ENCODE measurements around the gene ZFHX2. TPM values are rescaled to one million over a fixed set of nuclear protein-coding genes. Genes with fewer than 3 reads are reported as not detected.
"Not testable (repeated sequence)": the region's sequence is repeated elsewhere in the genome, so short reads cannot be mapped to it uniquely, and the experiment has no call there.

ZFHX2 gene
- total RNA-seq, 8 experiments from 2014 or later = 2.3 to 7.9 (median 4.7) TPM

GRCh38 chr14:23544511-23545447 lies 6.8 kb downstream of the ZFHX2 start:
- Histone ChIP-seq H3K4me1 (replicated peaks in 1 of 2) (peaks cover 56 to 58% of the 10 kb centered on the region in 2 donors), H3K4me3 (no peak overlapping the region), H3K27ac (peak overlapping the region; percentile 21 to 67)
- ATAC-seq (replicated peaks in 6 of 8) = peak; percentile 20 to 75 (median 58)
- in situ Hi-C loops (cut with MboI; ENCODE audit: low pct_unique_long_range_greater_than_20kb in 2 of 9, low sequenced_read_pairs in 9 of 9, unreplicated experiment in 9 of 9) = no loop called here
- WGBS, 10 experiments = 7 to 63% (median 39%) methylated on average over 3 to 13 of the region's 25 CpGs; no CpG with 5 or more reads in 1 of the 10 experiments

DNA sequence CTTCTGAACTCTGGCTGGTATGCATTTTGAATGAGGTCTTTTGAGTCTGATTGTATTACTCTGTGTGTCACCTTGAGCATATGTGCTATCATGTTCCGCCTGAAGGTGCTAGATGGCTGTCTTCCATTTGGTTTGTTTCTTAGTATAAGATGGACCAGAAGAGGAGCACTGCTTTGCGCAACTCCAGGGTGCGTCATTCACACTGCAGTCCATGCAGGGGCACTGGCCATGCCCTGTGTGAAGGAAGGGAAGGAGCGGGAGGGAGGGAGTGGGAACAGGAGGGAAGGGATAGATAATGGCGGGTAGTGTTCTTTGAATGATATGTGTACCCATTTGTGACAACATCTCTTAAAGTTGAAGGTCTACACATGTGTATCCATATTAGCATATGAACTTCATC lies 8.2 kb downstream of the ZFHX2 start:
- in situ Hi-C loops (cut with MboI; ENCODE audit: low pct_unique_long_range_greater_than_20kb in 2 of 9, low sequenced_read_pairs in 9 of 9, unreplicated experiment in 9 of 9) = no loop called here
- no peak overlapping the region for H3K4me3 ChIP-seq
- no peak for ATAC-seq (replicated peaks in 6 of 8)

DNA sequence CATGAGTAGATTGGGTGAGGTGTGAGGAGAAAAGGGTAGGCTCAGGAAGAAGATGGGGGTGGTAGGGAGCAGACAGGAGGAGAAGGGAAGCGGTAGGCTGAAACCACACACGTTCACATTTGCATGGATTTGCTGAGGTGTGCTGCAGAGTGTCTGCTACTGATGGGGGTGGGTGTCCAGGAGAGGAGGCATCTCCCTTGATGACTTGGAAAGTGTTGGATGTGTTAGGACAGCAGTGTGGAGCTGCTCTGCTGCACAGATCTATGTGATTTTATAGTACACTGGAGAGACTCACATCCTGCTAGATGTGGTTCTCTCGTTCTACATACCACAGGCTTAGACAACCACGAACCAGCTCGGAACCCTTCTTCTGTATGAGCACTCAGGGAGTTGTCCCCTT lies 9.3 kb downstream of the ZFHX2 start:
- 69 to 100% (median 80%) methylated on average over 1 to 3 of the region's 5 CpGs; no CpG with 5 or more reads in 3 of the 10 experiments for WGBS, 10 experiments
- Histone ChIP-seq H3K4me1 (replicated peaks in 1 of 2) (peaks cover 56% of the 10 kb centered on the region in 2 donors), H3K27ac (no peak overlapping the region), H3K4me3 (no peak overlapping the region)
- no peak for ATAC-seq (replicated peaks in 6 of 8)
- in situ Hi-C loops (cut with MboI; ENCODE audit: low pct_unique_long_range_greater_than_20kb in 2 of 9, low sequenced_read_pairs in 9 of 9, unreplicated experiment in 9 of 9) = no loop called here

More for the DNA sequence above, 8.2 kb downstream of the ZFHX2 start:
- 80 to 100% (median 100%) methylated on average over 1 to 2 of the region's 5 CpGs; no CpG with 5 or more reads in 2 of the 10 experiments for WGBS, 10 experiments
- H3K4me1 ChIP-seq (replicated peaks in 1 of 2) = peaks cover 56% of the 10 kb centered on the region in 2 donors
- H3K27ac ChIP-seq = no peak overlapping the region

DNA sequence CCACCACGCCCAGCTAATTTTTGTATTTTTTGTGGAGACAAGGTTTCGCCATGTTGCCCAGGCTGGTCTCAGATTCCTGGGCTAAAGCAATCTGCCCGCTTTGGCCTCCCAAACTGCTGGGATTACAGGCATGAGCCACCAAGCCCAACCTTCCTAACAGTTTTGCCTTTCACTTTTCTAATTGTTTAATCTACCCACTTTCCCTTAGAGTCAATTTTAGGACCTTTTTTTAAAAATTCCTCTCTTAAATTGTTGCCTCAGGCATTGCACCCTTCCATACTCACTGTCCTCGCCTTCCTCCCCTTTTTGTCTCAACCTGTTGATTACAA lies 11.5 kb downstream of the ZFHX2 start:
- no peak overlapping the region for H3K27ac ChIP-seq
- peaks cover 37 to 38% of the 10 kb centered on the region in 2 donors for H3K4me1 ChIP-seq (replicated peaks in 1 of 2)
- H3K4me3 ChIP-seq = no peak overlapping the region
- in situ Hi-C loops (cut with MboI; ENCODE audit: low pct_unique_long_range_greater_than_20kb in 2 of 9, low sequenced_read_pairs in 9 of 9, unreplicated experiment in 9 of 9) = no loop called here
- WGBS, 10 experiments = 41 to 100% (median 88%) methylated on average over 1 to 4 of the region's 4 CpGs; no CpG with 5 or more reads in 3 of the 10 experiments
- ATAC-seq (replicated peaks in 6 of 8) = no peak

GRCh38 chr14:23539248-23540140 lies 12.1 kb downstream of the ZFHX2 start:
- Histone ChIP-seq H3K4me1 (replicated peaks in 1 of 2) (peaks cover 31 to 32% of the 10 kb centered on the region in 2 donors), H3K4me3 (no peak overlapping the region), H3K27ac (peak overlapping the region; percentile 64 to 90)
- peak in 7 of 8 experiments; percentile 9 to 48 (median 38) for ATAC-seq (replicated peaks in 6 of 8)
- in situ Hi-C loops (cut with MboI; ENCODE audit: low pct_unique_long_range_greater_than_20kb in 2 of 9, low sequenced_read_pairs in 9 of 9, unreplicated experiment in 9 of 9) = no loop called here
- 0 to 45% (median 27%) methylated on average over 2 to 6 of the region's 10 CpGs for WGBS, 10 experiments

DNA sequence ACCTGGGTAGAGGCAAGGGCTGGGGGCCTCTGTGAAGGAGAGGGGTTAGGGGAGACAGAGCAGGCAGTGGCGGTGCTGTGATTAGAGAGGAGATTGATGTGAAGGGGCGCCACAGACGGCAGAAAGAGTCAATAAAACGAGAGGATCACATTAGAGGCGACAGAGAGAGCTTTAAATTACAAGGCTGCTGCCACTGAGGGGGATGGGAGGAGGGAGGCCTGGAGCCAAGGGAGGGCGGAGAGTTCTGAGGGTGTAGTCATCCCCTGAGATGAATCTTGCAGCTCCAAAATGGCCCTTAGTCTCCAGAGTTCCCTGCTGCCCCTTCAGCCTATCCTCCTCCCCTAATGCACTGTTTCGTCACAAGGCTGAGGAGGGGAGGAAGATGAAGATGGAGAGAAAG lies 12.8 kb downstream of the ZFHX2 start:
- Histone ChIP-seq H3K27ac (peak overlapping the region; percentile 86 to 90), H3K4me1 (replicated peaks in 1 of 2) (peaks cover 29% of the 10 kb centered on the region in 2 donors), H3K4me3 (no peak overlapping the region)
- 0 to 60% (median 16%) methylated on average over 1 to 5 of the region's 7 CpGs; no CpG with 5 or more reads in 7 of the 10 experiments for WGBS, 10 experiments
- peak; percentile 44 to 93 (median 90) for ATAC-seq (replicated peaks in 6 of 8)
- in situ Hi-C loops (cut with MboI; ENCODE audit: low pct_unique_long_range_greater_than_20kb in 2 of 9, low sequenced_read_pairs in 9 of 9, unreplicated experiment in 9 of 9) = no loop called here

DNA sequence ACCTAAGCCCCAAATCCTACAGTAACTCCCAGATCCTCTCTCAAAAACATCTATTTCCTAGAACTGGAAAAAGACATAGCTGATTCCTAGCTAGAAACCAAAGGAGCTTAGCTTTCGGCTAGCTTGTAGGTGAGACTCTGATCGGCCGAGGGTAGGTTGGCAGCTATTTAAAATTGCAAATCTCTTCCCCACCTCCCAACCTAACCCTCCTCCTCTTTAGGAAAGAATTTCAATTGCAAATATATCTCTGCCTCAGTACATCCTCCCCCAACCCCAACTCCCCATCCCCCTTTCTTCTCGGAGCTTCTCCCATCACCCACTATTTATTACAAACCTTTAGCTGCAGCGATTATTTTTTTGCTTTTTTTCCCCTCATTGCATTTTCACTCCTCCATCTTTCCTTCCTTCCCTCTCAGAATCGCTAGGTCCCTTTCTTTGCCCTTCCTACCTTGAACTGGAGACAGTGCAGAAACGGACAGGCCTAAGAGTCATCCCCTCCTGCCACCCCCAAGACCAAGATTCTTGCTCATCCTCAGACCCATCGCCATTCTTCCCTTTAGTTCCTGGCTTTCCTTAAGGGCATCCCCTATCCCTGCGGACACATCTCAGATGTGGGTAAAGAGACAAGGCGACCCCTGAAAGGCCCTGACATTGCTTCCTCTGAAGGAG lies 13.4 kb downstream of the ZFHX2 start:
- Histone ChIP-seq H3K27ac (peak overlapping the region; percentile 86 to 90), H3K4me3 (peak overlapping the region in 1 of 5 donors; percentile 5), H3K4me1 (replicated peaks in 1 of 2) (peaks cover 29% of the 10 kb centered on the region in 2 donors)
- in situ Hi-C loops (cut with MboI; ENCODE audit: low pct_unique_long_range_greater_than_20kb in 2 of 9, low sequenced_read_pairs in 9 of 9, unreplicated experiment in 9 of 9) = no loop called here
- WGBS, 10 experiments = 0 to 40% (median 28%) methylated on average over 1 to 4 of the region's 10 CpGs; no CpG with 5 or more reads in 3 of the 10 experiments
- peak in 6 of 8 experiments; percentile 8 to 34 (median 12) for ATAC-seq (replicated peaks in 6 of 8)

- peak; percentile 44 to 88 (median 63) for ATAC-seq (replicated peaks in 6 of 8)
- Histone ChIP-seq H3K27ac (peak overlapping the region; percentile 86 to 90), H3K4me1 (replicated peaks in 1 of 2) (peaks cover 29% of the 10 kb centered on the region in 2 donors), H3K4me3 (peak overlapping the region in 1 of 5 donors; percentile 5)
- in situ Hi-C loops (cut with MboI; ENCODE audit: low pct_unique_long_range_greater_than_20kb in 2 of 9, low sequenced_read_pairs in 9 of 9, unreplicated experiment in 9 of 9) = no loop called here
- 19 to 100% (median 59%) methylated on average over 1 to 7 of the region's 13 CpGs; no CpG with 5 or more reads in 3 of the 10 experiments for WGBS, 10 experiments
Observed at GRCh38 chr14:23537351-23538049, 14.1 kb downstream of the ZFHX2 start.

GRCh38 chr14:23536906-23537305 lies 14.7 kb downstream of the ZFHX2 start:
- H3K4me3 ChIP-seq; in situ Hi-C loops (cut with MboI; ENCODE audit: low pct_unique_long_range_greater_than_20kb in 2 of 9, low sequenced_read_pairs in 9 of 9, unreplicated experiment in 9 of 9); ATAC-seq (replicated peaks in 6 of 8): not testable (repeated sequence)
- H3K4me1 ChIP-seq (replicated peaks in 1 of 2) = peaks cover 29% of the 10 kb centered on the region in 2 donors
- peak overlapping the region in 1 of 2 donors; percentile 86 for H3K27ac ChIP-seq
- 83 to 100% (median 96%) methylated on average over 1 to 4 of the region's 6 CpGs; no CpG with 5 or more reads in 6 of the 10 experiments for whole genome bisulfite sequencing, 10 experiments

DNA sequence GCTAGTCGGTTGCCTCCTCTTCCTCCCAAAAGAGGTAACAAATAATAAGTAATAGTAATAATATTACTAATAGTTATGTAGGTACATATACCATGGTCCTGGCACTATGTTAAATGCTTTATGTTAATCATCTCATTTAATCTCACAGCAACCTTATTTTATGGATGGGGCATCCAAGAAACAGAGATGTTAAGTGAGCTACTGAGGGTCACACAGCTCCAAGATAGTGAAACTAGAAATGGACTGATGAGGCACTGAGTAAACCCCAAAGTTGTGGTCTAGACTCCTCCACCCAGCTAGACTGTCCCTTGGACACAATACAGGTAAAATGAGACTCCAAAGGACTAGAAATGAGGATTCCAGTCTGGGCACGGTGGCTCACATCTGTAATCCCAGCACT lies 15.1 kb downstream of the ZFHX2 start:
- Histone ChIP-seq H3K4me1 (replicated peaks in 1 of 2) (peaks cover 29% of the 10 kb centered on the region in 2 donors), H3K27ac (no peak overlapping the region), H3K4me3 (no peak overlapping the region)
- no peak for ATAC-seq (replicated peaks in 6 of 8)
- in situ Hi-C loops (cut with MboI; ENCODE audit: low pct_unique_long_range_greater_than_20kb in 2 of 9, low sequenced_read_pairs in 9 of 9, unreplicated experiment in 9 of 9) = no loop called here
- 80 to 100% (median 100%) methylated on average over 1 of the region's 2 CpGs; no CpG with 5 or more reads in 6 of the 10 experiments for WGBS, 10 experiments

DNA sequence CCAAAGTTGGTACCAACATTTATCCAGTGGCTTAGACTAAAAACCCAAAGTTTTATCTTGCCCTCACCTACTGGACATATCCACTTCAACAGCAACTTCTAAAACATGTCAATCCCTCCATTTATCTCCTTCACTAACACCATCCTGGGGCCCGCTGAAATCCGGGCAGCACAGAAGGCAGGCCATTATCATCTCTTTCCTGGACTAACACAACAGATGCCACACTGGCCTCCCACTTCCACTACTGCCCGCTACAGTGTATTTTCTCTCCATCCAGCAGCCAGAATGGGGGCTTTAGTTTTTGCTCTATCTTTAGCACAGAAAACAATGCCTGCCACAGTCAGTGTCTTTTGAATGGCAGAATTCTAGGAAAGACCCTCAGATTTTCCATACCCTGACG lies 15.6 kb downstream of the ZFHX2 start:
- H3K27ac ChIP-seq = no peak overlapping the region
- WGBS, 10 experiments = 92 to 100% (median 100%) methylated on average over 2 to 4 of the region's 4 CpGs; no CpG with 5 or more reads in 3 of the 10 experiments
- in situ Hi-C loops (cut with MboI; ENCODE audit: low pct_unique_long_range_greater_than_20kb in 2 of 9, low sequenced_read_pairs in 9 of 9, unreplicated experiment in 9 of 9) = no loop called here
- H3K4me3 ChIP-seq = no peak overlapping the region
- no peak for ATAC-seq (replicated peaks in 6 of 8)
- H3K4me1 ChIP-seq (replicated peaks in 1 of 2) = peaks cover 29% of the 10 kb centered on the region in 2 donors
